Neuronal stem cell (in vitro differentiated cells): ENCODE measurements around the gene YWHAQ.

Experiments
- DNase-seq: peaks from one replicate; pipeline ENCODE4 v3.0.0-alpha.2; 2013; ENCODE audit warnings: low spot score
- H2AFZ ChIP-seq: one replicate; pipeline ENCODE4 v1.6.1; 2013; ENCODE audit warnings: mild to moderate bottlenecking, low read length, inconsistent platforms
- H2AK5ac ChIP-seq: 2 replicates; pipeline ENCODE4 v1.6.1; 2013; ENCODE audit warnings: low read depth, mild to moderate bottlenecking, inconsistent platforms, low read length, moderate library complexity, mixed read lengths
- H2BK120ac ChIP-seq: 2 replicates; pipeline ENCODE4 v1.6.1; 2013; ENCODE audit warnings: low read depth, mild to moderate bottlenecking, inconsistent platforms, low read length, moderate library complexity, mixed read lengths
- H2BK12ac ChIP-seq: one replicate; pipeline ENCODE4 v1.6.1; 2013; ENCODE audit warnings: low read length, inconsistent platforms
- H2BK15ac ChIP-seq: 2 replicates; pipeline ENCODE4 v1.6.1; 2013; ENCODE audit warnings: mild to moderate bottlenecking, low read length, inconsistent platforms, mixed read lengths
- H2BK5ac ChIP-seq: one replicate; pipeline ENCODE4 v1.6.1; 2013; ENCODE audit warnings: inconsistent platforms, mild to moderate bottlenecking, low read length, moderate library complexity
- H3K14ac ChIP-seq: one replicate; pipeline ENCODE4 v1.6.1; 2013; ENCODE audit warnings: low read length, inconsistent platforms
- H3K18ac ChIP-seq: 2 replicates; pipeline ENCODE4 v1.6.1; 2013; ENCODE audit warnings: low read length, inconsistent platforms
- H3K23ac ChIP-seq: 2 replicates; pipeline ENCODE4 v1.6.1; 2013; ENCODE audit warnings: low read depth, mild to moderate bottlenecking, mixed read lengths, low read length, inconsistent platforms; ENCODE audit not compliant: poor library complexity
- H3K27ac ChIP-seq: replicated peaks from 3 replicates; pipeline ENCODE4 v1.5.1; 2013; ENCODE audit warnings: low read length, inconsistent platforms
- H3K27me3 ChIP-seq, 3 experiments: 2 replicates each; pipeline ENCODE4 v1.6.1; 2013; ENCODE audit warnings: low read length in 3 of 3, mild to moderate bottlenecking in 2 of 3, inconsistent platforms in 1 of 3, low read depth in 1 of 3, mixed read lengths in 1 of 3, moderate library complexity in 1 of 3; ENCODE audit not compliant: control insufficient read depth in 3 of 3, insufficient read depth in 3 of 3
- H3K36me3 ChIP-seq, 2 donors: replicated peaks in 1 of 2; 2 replicates each; pipeline ENCODE4 v1.6.1; 2013; ENCODE audit warnings: low read length in 2 of 2; ENCODE audit not compliant: control insufficient read depth in 2 of 2, insufficient read depth in 2 of 2
- H3K4ac ChIP-seq: 2 replicates; pipeline ENCODE4 v1.6.1; 2013; ENCODE audit warnings: inconsistent platforms, mild to moderate bottlenecking, low read length, moderate library complexity
- H3K4me1 ChIP-seq, 2 donors: 1 replicate in 1 of 2; 2 replicates in 1 of 2; pipeline ENCODE4 v1.6.1; 2013; ENCODE audit warnings: low read length in 2 of 2, low read depth in 1 of 2; ENCODE audit not compliant: control insufficient read depth in 2 of 2, insufficient read depth in 1 of 2
- H3K4me2 ChIP-seq: one replicate; pipeline ENCODE4 v1.6.1; 2013; ENCODE audit warnings: mild to moderate bottlenecking, low read length, inconsistent platforms; ENCODE audit not compliant: insufficient read depth, poor library complexity, severe bottlenecking
- H3K4me3 ChIP-seq, 2 donors: 2 replicates each; pipeline ENCODE4 v1.5.1; 2013; ENCODE audit warnings: low read length in 2 of 2, mild to moderate bottlenecking in 2 of 2, inconsistent platforms in 1 of 2, moderate library complexity in 1 of 2
- H3K79me1 ChIP-seq: one replicate; pipeline ENCODE4 v1.6.1; 2013; ENCODE audit warnings: low read depth, mild to moderate bottlenecking, inconsistent platforms, low read length, moderate library complexity
- H3K9ac ChIP-seq: one replicate; pipeline ENCODE4 v1.6.1; 2013; ENCODE audit warnings: mild to moderate bottlenecking, low read depth, low read length, inconsistent platforms; ENCODE audit not compliant: poor library complexity
- H3K9me3 ChIP-seq, 2 donors: replicated peaks in 1 of 2; 2 replicates each; pipeline versions ENCODE3 to v1.6.1; 2013; ENCODE audit warnings: low read length in 2 of 2, mild to moderate bottlenecking in 2 of 2, inconsistent platforms in 1 of 2, low read depth in 1 of 2, mixed read lengths in 1 of 2, moderate library complexity in 1 of 2; ENCODE audit not compliant: control insufficient read depth in 2 of 2, insufficient read depth in 1 of 2
- H4K8ac ChIP-seq: one replicate; pipeline ENCODE4 v1.6.1; 2013; ENCODE audit warnings: low read depth, mild to moderate bottlenecking, inconsistent platforms, low read length, moderate library complexity
- H4K91ac ChIP-seq: one replicate; pipeline ENCODE4 v1.6.1; 2013; ENCODE audit warnings: low read length, low read depth, mild to moderate bottlenecking, inconsistent platforms; ENCODE audit not compliant: poor library complexity
- WGBS, 2 donors: extraction: QIAGEN DNeasy Blood & Tissue Kit; methylation state at CpG; one replicate each; pipeline ENCODE4 v1.1.7; 2013; ENCODE audit warnings: missing lambda C conversion rate in 2 of 2, mixed read lengths in 1 of 2; ENCODE audit not compliant: insufficient read length in 2 of 2, insufficient replicate concordance in 1 of 2; ENCODE audit errors: extremely low coverage in 2 of 2; 5-methylcytosine and 5-hydroxymethylcytosine counted together

YWHAQ gene

DNA sequence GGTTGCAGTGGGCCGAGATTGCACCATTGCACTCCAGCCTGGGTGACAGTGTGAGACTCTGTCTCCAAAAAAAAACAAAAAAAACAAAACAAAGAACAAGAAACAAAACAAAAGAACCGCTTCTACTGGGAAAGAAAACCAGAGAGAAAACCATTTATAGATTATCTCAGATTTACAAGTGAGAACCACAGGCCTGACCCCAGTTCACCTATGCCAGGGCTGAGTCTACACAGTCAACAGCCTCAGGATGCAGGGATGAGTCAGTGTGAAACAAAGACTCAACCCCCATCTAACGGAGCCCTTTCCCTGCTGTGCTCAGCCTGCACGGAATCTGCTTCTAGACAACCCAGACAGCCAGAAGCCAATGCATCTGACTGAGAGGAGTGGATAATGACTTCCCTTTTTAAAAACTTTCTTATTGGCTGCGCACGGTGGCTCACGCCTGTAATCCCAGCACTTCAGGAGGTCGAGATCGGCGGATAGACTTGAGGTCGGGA is 25.5 kb upstream of the YWHAQ start:
- peak overlapping the region; percentile 3 for H2AFZ ChIP-seq
- DNase-seq, result no peak
- H3K4me3 ChIP-seq, result no peak overlapping the region

DNA sequence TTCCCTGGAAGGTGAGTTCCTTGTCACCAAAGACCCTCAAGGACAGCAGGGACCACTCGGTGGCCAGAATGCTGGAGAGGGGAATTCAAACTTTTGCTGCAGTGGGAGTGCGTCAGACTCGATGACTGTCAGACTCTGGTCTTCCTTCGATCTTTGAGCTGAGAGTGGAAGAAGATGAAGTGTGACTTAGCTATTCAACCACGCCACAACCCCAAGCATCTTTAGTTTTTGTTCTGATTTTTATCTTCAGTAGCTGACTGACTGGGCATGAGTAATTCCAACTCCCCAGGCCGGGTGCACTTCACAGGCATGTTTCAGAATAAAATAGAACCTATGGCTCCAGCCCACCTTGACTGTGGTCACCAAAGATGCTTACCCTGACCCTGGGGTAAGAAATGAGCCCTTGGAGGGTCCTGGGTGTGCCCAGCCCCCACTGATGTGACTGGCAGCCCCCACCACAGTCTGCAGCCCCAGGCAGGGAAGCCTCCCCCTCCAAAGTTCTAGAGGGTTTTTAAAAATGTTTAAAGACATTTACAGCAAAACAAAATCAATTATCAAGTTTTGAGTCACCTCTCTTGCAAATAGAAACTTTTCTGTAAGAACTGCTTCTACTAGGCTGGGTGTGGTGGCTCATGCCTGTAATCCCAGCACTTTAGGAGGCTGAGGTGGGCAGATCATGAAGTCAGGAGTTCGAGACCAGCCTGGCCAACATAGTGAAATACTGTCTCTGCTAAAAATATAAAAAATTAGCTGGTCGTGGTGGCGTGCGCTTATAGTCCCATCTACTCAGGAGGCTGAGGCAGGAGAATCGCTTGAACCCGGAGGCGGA is 24.9 kb upstream of the YWHAQ start:
- H3K27ac ChIP-seq, result no peak overlapping the region
- no peak overlapping the region for H3K23ac ChIP-seq
- H3K4ac ChIP-seq, result no peak overlapping the region
- no peaks in the 10 kb centered on the region for H3K9me3 ChIP-seq
- H2BK12ac ChIP-seq, result no peak overlapping the region
- H4K91ac ChIP-seq, result no peak overlapping the region
- no peaks in the 10 kb centered on the region for H3K27me3 ChIP-seq
- H3K36me3 ChIP-seq, result no peaks in the 10 kb centered on the region
- no CpG with 5 or more reads among the region's 13 CpGs for WGBS, 2 donors
- DNase-seq, result no peak
- H3K18ac ChIP-seq, result no peak overlapping the region
- H3K79me1 ChIP-seq, result no peaks in the 10 kb centered on the region
- H4K8ac ChIP-seq, result no peak overlapping the region
- H2BK120ac ChIP-seq, result no peak overlapping the region
- H2AK5ac ChIP-seq, result no peak overlapping the region
- H3K14ac ChIP-seq, result no peak overlapping the region
- no peak overlapping the region for H2AFZ ChIP-seq
- H3K4me1 ChIP-seq, result peaks cover 3 to 9% of the 10 kb centered on the region in 2 donors
- no peak overlapping the region for H3K9ac ChIP-seq
- H3K4me3 ChIP-seq, result no peak overlapping the region
- no peak overlapping the region for H2BK5ac ChIP-seq
- no peak overlapping the region for H2BK15ac ChIP-seq
- no peak overlapping the region for H3K4me2 ChIP-seq

More for the DNA sequence above, 25.5 kb upstream of the YWHAQ start:
- Histone ChIP-seq H3K9me3 (no peaks in the 10 kb centered on the region), H3K14ac (no peak overlapping the region), H3K4me2 (no peak overlapping the region), H3K4me1 (peaks cover 3 to 9% of the 10 kb centered on the region in 2 donors), H4K91ac (no peak overlapping the region), H2BK12ac (no peak overlapping the region), H3K4ac (no peak overlapping the region), H3K18ac (no peak overlapping the region), H2BK120ac (no peak overlapping the region), H2AK5ac (no peak overlapping the region), H2BK15ac (no peak overlapping the region), H3K23ac (no peak overlapping the region), H3K27me3 (no peaks in the 10 kb centered on the region), H4K8ac (no peak overlapping the region), H3K27ac (no peak overlapping the region), H2BK5ac (no peak overlapping the region), H3K36me3 (no peaks in the 10 kb centered on the region), H3K79me1 (no peaks in the 10 kb centered on the region), H3K9ac (no peak overlapping the region)
- no CpG with 5 or more reads among the region's 11 CpGs for WGBS, 2 donors

DNA sequence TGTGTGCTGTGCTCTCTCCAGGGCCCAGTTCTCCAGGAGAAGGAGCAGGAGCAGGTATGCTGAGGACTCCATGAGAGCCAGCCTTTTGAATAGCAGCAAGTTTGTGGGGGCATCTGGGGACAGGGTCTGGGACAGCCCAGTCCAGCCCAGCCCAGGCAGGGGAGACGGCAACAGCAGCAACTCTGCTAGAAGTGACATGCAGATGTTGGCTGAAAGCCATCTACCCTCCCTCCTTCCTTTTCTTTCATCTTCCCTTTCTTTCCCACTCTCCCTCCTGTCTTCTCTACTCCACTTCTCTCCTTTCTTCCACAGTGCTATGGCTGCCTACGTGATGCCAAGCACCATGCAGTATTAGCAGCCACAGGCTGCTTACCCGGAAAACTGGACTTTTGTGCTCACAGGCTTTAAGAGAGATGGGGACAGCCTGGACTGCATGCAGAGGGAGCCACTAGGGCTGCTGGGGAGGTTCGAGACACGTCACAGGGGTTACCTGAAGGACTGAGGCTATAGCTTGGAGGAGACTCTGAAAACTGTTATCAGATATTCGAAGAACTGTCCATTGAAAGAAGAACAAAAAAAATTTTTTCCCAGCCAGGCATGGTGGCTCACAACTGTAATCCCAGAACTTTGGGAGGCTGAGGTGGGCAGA is 23.8 kb upstream of the YWHAQ start:
- no CpG with 5 or more reads among the region's 6 CpGs for WGBS, 2 donors
- H2AFZ ChIP-seq, result no peak overlapping the region
- H2AK5ac ChIP-seq, result no peak overlapping the region
- peak overlapping the region; percentile 15 for H3K18ac ChIP-seq
- no peak overlapping the region for H2BK12ac ChIP-seq
- H4K91ac ChIP-seq, result no peak overlapping the region
- no peak overlapping the region for H4K8ac ChIP-seq
- no peak overlapping the region for H2BK5ac ChIP-seq
- no peak overlapping the region for H3K9ac ChIP-seq
- H3K27me3 ChIP-seq, result peaks cover 0 to 2% (median 0%) of the 10 kb centered on the region in 3 experiments
- no peak overlapping the region for H3K4me3 ChIP-seq
- no peak overlapping the region for H2BK15ac ChIP-seq
- H3K4me2 ChIP-seq, result no peak overlapping the region
- H3K23ac ChIP-seq, result no peak overlapping the region
- no peak for DNase-seq
- no peaks in the 10 kb centered on the region for H3K36me3 ChIP-seq
- no peak overlapping the region for H3K27ac ChIP-seq
- no peaks in the 10 kb centered on the region for H3K79me1 ChIP-seq
- no peak overlapping the region for H3K14ac ChIP-seq
- H2BK120ac ChIP-seq, result no peak overlapping the region
- H3K4ac ChIP-seq, result no peak overlapping the region
- H3K4me1 ChIP-seq, result peaks cover 3 to 9% of the 10 kb centered on the region in 2 donors
- H3K9me3 ChIP-seq, result no peaks in the 10 kb centered on the region
